ENCODE results near the gene ETV5.

Gene ETV5

DNA sequence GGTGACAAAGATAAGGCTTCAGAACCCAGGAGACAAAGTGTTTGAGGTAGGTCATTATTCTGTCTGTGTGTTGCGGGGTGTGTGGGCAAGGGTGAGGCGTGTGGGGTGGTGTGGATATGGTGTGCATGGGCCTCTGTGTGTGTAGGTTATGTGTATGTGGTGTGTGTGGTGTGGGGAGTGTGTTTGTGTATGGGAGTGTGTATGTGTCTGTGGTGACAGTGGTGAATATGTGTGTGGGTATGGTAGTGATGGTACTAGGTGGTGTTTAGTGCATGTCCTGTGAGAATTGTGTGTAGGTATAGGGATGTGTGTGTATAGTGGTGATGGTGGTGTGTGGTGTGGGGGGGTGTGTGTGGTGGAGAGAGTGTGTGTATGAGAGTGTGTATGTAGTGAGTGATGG, 16.2 kb upstream of the ETV5 start:
- DNase-seq (ENCODE audit: low read depth) = no peak
- TF ChIP-seq, protein P1, sequence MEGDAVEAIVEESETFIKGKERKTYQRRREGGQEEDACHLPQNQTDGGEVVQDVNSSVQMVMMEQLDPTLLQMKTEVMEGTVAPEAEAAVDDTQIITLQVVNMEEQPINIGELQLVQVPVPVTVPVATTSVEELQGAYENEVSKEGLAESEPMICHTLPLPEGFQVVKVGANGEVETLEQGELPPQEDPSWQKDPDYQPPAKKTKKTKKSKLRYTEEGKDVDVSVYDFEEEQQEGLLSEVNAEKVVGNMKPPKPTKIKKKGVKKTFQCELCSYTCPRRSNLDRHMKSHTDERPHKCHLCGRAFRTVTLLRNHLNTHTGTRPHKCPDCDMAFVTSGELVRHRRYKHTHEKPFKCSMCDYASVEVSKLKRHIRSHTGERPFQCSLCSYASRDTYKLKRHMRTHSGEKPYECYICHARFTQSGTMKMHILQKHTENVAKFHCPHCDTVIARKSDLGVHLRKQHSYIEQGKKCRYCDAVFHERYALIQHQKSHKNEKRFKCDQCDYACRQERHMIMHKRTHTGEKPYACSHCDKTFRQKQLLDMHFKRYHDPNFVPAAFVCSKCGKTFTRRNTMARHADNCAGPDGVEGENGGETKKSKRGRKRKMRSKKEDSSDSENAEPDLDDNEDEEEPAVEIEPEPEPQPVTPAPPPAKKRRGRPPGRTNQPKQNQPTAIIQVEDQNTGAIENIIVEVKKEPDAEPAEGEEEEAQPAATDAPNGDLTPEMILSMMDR (IDR thresholded peaks at IDR 0.05; ENCODE audit: control insufficient read depth, insufficient read depth, low read depth, low read length, missing control alignments) = no peak
- no peak overlapping the region for H3K4me3 ChIP-seq (ENCODE audit: control insufficient read depth, low read depth, low read length)

DNA sequence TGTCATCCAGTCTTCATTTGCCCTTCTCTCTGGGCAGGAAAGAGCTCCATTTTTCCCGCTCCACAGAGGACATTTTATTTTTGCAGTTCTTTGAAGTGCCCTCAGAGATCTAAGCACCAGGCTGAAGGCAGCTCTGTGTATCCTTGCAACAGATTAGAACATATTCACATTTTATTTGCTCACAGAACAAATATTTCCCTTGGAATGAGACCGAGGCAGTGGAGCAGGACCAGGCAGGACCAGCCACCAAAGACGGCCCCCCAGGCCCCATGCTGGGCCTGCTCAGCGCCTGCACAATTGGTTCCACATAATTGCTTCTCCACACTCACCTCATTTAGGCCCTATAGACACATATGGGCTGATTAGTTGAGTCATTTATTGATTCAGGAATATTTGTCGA, 15.7 kb upstream of the ETV5 start:
- TF ChIP-seq, protein P1 (IDR thresholded peaks at IDR 0.05; ENCODE audit: control insufficient read depth, insufficient read depth, low read depth, low read length, missing control alignments) = no peak
- no peak overlapping the region for H3K4me3 ChIP-seq (ENCODE audit: control insufficient read depth, low read depth, low read length)
- DNase-seq (ENCODE audit: low read depth) = no peak

DNA sequence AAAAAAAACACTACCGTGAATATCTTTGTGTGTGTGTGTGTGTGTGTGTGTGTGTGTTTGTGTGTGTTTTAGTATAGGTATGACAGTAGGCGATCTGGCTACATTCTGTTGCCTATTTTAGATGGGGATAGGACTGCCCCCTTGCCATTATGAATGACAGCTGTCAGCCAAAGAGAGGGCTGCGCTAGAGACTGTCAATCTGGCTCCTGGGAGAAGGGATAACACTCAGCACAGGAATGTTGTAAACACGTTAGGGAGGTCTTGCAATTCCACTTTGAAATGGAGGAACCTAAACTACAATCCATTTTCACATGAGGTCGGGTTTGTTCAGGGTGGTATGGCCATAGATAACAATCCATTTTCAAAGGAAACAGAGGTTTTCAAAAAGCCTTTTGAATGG, 14.1 kb upstream of the ETV5 start:
- DNase-seq (ENCODE audit: low read depth) = no peak
- TF ChIP-seq, protein P1 (IDR thresholded peaks at IDR 0.05; ENCODE audit: control insufficient read depth, insufficient read depth, low read depth, low read length, missing control alignments) = no peak
- no peak overlapping the region for H3K4me3 ChIP-seq (ENCODE audit: control insufficient read depth, low read depth, low read length)

DNA sequence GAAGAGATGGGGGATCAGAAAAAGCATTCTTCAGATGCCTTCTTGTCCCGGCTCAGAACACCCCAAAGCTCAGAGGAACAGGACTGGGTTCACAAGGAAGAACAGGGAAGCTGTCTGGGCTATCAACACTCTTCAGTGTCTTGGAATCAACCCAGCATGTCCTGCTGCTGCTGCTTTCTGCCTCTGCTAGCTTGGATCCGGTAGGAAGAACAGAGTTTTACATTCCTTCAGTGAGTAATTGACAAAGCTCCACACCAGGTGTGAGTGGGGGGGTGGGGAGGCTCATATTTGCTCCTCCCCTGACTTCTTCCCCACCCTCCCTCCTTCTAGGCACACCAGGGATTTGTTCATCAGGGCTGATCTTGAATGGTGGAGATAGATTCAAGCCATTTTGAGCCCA, 13.1 kb upstream of the ETV5 start:
- DNase-seq (ENCODE audit: low read depth) = no peak
- TF ChIP-seq, protein P1 (IDR thresholded peaks at IDR 0.05; ENCODE audit: control insufficient read depth, insufficient read depth, low read depth, low read length, missing control alignments) = no peak
- H3K4me3 ChIP-seq (ENCODE audit: control insufficient read depth, low read depth, low read length) = no peak overlapping the region

DNA sequence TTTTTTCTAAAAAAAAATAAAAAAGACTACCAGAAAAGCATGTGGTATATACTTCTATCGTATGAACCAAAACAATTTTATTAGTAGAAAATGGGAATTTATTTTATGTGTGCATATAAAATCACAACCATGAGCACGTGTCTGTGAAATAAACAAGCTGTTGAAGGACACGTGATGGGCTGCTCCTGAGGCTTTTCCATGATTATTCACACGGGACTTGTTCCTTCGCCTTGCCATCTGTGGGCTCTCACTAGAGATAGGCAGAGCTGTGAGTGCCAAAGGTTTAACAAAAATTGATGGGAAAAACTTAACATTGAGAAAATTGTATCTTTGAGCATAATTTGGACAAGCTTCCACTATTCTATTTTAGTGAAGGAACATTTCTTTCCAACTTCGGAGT, 12.4 kb upstream of the ETV5 start:
- TF ChIP-seq, protein P1 (IDR thresholded peaks at IDR 0.05; ENCODE audit: control insufficient read depth, insufficient read depth, low read depth, low read length, missing control alignments) = no peak
- H3K4me3 ChIP-seq (ENCODE audit: control insufficient read depth, low read depth, low read length) = no peak overlapping the region
- no peak for DNase-seq (ENCODE audit: low read depth)

DNA sequence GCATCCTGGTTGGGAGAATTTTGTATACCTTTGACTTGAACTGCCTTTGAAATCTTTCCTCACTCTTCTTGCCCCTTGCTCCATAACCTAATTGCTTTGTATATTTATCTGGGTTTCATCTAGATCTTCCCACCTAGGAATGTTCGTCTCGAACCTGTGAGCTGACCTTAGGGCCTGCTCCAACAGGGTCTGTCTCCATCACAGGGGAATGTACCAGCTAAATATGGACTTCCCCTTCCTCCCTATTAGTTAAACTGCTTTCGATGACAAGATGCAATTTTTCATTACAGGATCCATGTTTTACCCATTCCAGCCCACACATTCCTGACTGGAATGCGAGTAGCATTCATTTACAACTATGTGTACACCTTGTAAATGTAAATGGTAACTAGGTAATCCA, 10.6 kb upstream of the ETV5 start:
- TF ChIP-seq, protein P1 (IDR thresholded peaks at IDR 0.05; ENCODE audit: control insufficient read depth, insufficient read depth, low read depth, low read length, missing control alignments) = no peak
- no peak for DNase-seq (ENCODE audit: low read depth)
- no peak overlapping the region for H3K4me3 ChIP-seq (ENCODE audit: control insufficient read depth, low read depth, low read length)

DNA sequence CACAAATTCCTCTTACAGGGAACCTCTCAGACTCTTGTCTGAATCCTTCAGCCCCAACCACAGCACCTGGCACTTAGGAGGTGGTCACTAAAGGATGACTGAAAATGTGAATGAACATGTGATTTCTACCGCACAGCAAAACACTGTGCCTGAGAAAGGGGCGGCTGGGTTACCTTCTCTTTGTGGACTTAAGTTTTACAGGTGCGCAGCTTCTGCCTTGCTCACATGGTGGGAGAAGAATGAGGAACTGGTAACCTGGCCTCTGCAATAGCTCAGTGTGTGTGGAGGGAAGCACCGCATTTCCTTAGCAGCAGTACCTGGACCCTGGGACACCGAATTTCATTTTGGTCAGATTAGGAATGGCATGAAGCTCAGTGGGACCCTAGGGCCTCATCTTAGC, 9.8 kb upstream of the ETV5 start:
- no peak overlapping the region for H3K4me3 ChIP-seq (ENCODE audit: control insufficient read depth, low read depth, low read length)
- TF ChIP-seq, protein P1 (IDR thresholded peaks at IDR 0.05; ENCODE audit: control insufficient read depth, insufficient read depth, low read depth, low read length, missing control alignments) = no peak
- no peak for DNase-seq (ENCODE audit: low read depth)

Measured in AG09309 (cell line).